NT2/D1 (cell line): ENCODE measurements around the gene POU2F3.

Source experiments
- SUZ12 ChIP-seq: IDR thresholded peaks from 2 replicates; pipeline ENCODE4 v1.6.1; 2011; ENCODE audit not compliant: insufficient read length, insufficient read depth; ENCODE audit errors: extremely low read depth
- YY1 ChIP-seq: IDR thresholded peaks from 2 replicates; pipeline ENCODE4 v1.6.1; 2011; ENCODE audit not compliant: insufficient read length, insufficient read depth
- ZNF274 ChIP-seq: IDR thresholded peaks from 2 replicates; pipeline ENCODE4 v1.6.1; 2011; ENCODE audit warnings: mild to moderate bottlenecking, low read depth, low read length

- TF ChIP-seq SUZ12 (no peak), ZNF274 (no peak), YY1 (no peak)
Observed at GRCh38 chr11:120224361-120224760, 15.6 kb upstream of the POU2F3 start.
